Islet precursor cell (in vitro differentiated cells): ENCODE data around the gene SLC23A3.

Source experiments
- DNase-seq: peaks from one replicate; pipeline ENCODE4 v3.0.0-alpha.2; 2018

The SLC23A3 gene

DNA sequence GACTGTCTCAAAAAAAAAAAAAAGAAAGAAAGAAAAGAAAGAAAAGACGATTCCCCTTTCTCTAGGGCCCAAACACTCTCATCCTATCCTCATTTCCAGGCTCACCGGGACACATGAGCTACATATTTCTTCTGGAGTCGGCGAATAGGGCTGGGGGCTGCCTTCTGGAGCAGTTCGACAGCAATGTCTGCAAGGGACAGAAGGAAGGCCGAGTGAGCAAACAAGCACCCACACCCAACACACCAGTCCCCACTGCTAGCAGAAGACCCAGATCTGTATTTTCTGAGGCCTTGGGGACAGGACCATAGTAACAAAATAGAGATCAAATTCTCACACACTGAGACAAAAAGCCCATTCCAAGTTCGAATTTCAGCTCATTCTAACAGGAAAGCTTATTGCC lies 5.7 kb upstream of the SLC23A3 start:
- DNase-seq: no peak

DNA sequence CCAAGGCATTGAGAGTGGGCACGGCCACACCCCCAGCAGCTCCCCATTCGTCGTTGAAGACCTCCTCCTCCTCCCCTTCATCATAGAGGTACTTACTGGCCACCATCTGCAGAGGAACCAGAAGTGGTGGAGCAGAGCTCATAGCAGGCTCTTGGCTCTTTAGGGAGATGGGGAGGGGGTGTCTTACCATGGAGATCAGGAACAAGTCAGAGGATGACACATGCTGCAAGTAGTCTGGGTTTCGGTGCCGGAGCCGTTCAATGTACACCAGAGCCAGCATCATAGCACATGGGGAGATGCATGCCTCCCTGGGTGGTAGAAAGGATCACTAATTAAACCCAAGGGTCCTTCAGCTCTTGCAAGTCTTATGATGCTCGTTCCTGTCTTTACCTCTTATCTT lies 5.0 kb upstream of the SLC23A3 start:
- DNase-seq: no peak

DNA sequence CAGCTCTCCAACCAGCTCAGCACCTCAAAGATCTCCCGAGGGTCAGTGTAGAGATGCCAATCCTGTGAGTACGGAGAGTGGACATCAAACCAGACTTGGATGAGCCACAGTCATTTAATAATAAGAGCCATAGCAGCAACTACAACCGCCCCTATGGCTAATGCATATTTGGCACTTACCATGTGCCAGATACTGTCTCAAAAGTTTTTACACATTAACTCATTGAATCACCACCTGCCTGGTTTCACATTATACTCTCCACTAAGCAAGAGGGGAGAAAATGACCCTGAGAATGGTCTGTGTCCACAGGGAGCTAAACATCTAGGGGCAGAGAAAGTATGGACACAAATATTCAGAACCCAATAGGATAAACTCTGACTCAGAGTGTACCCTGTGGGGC lies 4.3 kb upstream of the SLC23A3 start:
- no peak for DNase-seq

DNA sequence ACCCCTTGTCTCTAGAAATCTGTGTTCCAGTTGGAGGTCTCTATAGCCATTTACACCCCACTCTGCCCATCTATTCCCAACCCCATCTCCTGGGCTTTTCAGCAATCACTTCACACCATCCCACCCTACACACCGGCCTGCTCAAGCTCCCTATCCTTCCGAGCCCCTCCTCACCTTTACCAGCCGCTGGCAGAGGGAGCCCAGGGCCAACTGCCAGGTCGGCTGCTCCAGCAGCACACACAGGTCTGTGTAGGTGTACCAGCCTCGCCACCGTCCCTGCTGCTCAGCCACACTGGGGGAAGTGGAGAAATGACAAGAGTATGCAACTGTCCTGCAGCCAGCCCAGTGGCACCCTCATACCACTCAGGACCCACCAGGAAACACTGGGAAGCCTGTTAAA lies 3.3 kb upstream of the SLC23A3 start:
- no peak for DNase-seq

DNA sequence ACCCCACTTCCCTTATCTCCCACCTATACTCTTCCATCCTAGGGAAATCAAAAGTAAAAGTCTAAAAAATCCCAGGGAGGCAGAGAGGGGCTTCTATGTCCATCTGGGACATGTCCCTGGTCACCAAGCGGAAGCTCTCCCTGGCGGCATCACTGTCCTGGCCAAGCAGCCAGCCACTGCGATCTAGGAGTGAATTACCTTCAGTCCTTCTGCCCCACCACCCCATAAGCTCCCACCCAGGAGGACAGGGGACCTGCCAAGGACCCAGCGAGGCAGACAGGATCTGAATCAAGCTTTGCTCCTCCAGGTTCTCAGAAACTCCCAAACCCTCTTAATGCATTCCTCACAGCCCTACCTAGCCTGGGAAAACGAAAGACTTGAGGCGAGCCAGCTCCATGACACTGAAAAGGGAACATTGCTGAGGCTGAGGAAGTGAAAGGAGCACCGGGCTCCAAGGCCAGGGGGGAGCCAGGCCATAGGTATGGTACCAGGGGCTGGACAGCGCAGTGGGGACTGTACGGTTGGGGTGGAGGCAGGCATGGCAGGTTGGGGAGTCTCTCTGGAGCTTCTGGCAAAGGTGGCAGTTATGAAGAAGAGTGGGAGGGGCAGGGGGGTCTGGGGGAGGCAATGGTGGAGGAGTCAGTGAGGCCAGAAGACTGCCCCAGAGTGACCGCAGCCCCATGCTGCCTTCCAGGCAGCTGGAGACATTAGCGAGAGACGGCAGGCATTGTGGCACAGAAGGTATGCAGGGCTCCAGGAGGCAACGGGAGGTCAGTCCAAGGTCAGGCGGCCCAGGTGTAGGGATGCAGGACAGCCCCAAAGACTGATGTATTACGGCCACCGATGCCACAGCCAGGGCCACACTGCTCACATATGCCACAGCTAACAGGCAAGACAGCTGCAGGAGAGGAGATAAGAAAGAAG lies 2.7 kb upstream of the SLC23A3 start:
- no peak for DNase-seq

DNA sequence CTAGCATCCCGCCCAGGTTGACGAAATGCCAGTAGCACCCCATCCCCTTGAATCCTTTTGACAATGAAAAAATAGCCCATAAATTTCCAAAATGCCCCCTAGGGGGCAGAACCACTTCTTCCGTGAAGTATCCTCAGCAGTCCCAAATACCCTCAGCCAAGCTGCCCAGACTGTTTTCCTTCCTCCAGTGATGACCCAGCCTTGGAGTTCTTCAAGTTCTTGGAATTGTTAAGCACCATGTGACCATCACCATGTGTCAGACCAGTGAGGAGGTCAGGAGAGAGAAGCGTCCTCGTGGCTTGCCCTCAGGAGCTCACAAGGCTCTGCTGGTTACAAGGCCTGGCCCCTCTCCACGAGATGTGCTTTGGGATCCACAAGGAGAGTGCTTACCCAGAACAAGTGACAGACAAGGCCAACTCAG lies 1.4 kb upstream of the SLC23A3 start:
- peak; percentile 90 for DNase-seq

DNA sequence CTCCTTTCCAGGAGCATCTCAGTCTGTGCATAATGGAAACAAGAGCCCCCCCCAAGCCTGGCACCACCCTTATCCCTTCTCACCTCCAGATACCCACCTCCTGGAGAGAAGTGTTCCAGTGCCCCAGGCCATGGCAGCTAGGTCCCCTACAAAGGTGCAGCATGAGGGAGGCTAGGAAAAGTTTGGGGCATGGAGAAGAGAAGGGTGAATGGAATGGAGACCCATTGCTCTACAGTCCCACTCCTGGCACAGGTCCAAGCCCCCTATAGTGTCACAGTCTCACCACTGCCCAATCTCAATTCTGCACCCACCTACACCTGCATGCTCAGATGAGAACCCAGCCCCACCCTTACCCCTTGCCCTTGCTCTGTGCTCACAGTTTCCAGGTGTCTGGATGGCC lies 897 bp downstream of the SLC23A3 start:
- DNase-seq: no peak

DNA sequence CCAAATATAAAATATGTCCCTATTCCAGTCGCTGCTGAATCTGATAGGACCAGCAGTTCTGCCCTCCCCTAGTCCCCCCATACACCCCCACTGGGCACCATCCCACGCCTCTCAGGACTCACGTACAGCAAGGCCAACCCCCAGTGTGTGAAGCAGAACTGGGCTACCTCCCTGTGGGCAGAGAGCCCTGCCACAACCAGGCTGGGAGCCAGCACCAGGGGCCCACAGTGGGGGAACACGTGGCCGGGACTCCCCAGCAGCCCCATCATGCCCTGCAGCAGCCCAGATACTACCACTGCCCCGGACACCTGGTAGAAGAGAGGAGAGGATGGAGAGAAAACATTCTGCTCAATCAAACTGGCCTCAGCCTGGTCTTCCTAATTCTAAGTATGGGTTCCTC lies 1.3 kb downstream of the SLC23A3 start:
- no peak for DNase-seq

DNA sequence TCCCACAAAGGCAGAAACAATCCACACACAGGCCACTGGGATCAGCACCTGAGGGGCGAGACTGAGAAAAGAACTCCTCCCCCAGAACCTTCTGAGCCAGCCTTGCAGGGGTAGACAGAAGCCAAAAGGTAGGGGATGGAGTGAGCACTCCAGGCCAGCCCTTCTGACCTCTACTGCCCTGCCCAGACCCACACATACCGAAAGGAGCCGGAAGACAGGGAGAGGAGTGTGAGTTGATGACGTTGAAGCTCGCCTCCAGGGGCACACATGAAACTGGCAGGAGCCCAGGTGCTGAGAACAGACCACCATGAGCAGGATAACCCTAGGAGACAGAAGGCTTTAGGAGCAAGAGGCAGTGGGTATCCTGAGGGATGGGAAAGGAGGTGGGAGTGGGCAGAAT lies 1.8 kb downstream of the SLC23A3 start:
- DNase-seq: no peak

DNA sequence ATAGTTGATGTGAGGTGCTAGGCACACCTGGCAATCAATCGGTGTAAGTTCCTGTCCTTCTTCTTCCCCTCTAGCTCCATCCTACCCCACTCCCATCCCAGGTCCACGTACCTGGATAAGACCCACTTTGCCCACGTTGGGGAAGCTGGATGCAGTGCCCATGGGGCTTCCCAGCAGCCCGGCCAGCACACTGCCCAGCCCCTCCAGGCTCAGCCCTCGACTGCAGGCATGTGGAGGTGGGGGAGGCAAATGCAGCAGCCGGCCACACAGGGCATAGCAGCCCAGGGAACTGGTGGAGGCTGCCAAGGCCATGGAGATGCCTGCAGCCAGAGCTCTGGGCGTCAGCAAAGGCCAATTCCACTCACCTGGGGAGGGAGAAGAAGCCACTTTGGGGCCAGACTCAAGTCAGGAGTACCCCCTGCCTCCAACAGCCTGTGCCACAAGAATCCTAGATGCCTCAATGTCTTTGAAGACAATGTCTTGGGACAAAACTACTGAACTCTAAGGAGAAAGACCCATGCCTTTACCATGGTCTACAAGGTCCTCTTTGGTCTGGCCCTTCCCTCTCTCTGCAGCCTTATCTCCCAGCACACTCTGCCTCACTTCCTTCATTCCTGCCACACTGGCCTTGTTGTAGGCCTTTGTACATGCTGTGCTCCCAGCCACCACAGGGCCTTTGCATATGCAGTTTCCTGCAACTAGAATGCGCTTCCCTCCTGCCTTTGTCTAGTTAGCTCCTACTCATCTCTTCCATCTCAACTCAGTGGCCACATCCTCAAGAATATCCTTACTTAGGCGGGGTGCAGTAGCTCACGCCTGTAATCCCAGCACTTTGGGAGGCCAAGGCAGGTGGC lies 4.5 kb downstream of the SLC23A3 start:
- no peak for DNase-seq

DNA sequence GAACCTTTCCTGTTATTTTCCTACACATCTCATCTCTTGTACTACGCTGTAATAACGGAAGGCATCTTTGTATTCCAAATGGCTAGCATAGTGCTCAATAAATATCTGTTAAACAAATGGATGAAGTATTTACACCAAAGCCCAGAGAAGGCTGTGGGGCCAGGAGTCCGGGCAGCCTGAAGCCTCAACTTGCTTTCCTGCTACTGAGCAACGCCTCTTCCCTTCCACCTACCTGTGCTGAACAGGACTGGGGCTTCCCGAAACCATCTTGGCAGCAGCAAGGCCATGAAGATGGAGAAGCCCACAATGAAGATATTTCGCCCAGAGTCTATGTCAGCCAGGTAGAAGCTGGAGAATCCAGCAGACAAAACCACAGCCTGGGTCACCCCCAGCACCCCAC lies 6.7 kb downstream of the SLC23A3 start:
- no peak for DNase-seq

DNA sequence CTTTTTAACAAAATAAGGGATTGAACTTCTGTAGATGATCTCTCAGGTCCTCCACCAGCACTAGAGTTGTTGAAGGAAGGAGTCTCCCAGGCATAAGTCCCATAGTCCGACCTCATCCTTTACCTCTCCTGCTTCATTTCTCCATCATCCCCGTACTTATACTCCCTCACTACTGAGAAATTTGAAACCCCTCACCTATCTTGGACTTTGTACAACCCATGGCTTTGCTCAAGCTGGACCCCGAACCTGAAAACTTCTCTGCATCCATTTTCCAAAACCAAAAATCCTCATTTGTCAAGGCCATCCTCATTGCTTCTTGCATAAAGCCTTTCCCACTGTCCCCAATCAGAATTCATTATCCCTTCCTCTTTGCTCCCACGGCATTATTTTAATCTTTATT lies 8.7 kb downstream of the SLC23A3 start:
- no peak for DNase-seq

DNA sequence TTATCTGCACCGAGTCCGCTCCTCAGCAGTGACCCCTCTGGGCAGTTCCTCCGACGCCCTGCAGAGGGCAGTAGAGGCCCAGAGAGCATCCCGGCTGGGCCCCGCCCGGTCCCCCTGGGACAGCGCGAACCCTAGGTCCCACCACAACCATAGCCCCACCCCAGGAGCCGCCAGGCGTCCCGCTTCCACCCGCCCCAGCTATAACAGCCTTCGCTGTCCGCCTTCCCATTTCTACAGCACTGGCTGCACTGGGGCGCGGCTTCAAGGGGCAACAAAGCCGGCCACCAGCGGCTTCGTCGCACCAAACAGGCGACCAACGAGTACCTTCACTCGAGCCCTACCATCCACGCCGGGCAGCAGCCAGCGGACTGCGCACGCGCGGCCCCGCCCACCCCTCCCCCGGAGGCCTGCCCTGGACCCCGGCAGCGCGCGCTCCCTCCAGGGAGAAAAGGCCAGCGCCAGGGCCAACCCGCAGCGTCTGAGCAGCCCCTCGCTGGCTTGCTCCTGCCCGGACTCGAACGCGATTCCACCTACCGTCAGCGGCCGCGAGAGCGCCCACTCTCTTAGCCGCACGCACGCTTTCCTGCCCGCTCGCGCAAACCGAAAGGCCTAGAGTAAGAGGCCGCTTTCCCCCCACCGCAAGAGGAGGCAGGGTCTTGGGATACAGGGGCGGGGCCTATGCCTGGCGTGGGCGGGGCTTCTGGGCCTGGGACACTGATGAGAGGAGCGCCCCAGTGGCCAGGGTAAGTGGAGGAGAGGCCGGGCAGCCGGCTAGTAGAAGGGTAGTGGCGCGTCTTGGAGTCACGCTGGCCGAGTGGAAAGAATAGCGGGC lies 9.4 kb downstream of the SLC23A3 start, which contains the start of gene NHEJ1:
Gene NHEJ1, minus strand, starts transcription at position 630 of the 832 bp plus-strand sequence. CDS start 2,453 bp downstream, outside the sequence.
- peak; percentile 98 for DNase-seq

DNA sequence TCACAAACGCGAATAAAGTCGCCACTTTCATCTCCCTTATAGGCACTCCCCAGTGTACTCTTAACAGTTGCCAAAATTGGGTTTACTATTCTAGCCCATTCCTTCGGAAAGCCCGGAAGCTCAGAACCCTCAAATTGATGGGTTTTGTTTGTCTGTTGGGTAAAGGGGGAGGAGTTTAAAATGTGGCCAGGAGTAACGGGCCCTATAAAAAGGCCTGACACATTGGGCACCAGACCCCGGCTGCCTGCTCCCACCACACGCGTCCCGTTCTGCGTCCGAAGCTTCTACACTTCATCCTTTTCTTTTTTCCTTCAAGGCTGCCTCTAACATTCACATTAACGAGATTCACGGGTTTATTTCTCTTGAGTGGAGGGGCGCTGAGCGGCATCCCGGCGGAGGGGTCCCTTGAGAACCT lies 10.1 kb downstream of the SLC23A3 start:
- DNase-seq: no peak

DNA sequence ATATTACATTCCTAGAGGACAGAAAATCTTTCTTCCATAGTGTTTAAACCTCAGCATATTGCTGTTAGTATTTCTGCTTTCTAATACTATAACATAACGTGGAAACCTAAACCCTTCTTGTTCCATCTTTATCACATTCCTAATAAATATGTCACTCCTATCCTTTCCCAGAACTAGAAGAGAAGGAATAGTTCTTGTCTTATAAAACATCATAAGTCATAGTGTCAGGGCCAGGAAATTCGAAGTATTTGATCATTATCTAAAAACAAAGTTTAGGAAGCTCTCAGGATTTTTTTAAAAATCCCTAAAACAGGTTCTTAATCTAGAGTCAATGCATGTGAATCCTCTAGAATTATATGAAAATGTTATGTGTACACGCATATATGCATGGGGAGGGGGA lies 11.2 kb downstream of the SLC23A3 start:
- no peak for DNase-seq

DNA sequence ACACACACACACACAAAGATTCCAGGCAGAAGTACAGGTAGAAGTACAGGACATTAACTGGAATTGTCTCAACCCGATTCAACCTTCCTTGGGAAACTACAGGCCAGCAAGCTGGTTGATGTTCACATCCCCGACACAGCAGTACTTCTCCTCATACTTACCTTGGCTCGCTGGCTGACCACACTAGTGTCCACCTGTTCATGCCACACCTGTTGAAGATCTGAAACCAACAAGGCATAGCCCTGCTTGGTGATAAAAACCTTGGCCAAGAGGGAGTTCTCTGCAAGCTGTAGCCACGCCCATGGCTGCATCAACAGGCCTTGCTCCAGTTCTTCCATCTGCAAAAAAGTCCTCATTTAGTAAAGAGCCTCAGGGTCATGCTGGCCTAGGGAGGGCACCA lies 11.8 kb downstream of the SLC23A3 start:
- DNase-seq: no peak

DNA sequence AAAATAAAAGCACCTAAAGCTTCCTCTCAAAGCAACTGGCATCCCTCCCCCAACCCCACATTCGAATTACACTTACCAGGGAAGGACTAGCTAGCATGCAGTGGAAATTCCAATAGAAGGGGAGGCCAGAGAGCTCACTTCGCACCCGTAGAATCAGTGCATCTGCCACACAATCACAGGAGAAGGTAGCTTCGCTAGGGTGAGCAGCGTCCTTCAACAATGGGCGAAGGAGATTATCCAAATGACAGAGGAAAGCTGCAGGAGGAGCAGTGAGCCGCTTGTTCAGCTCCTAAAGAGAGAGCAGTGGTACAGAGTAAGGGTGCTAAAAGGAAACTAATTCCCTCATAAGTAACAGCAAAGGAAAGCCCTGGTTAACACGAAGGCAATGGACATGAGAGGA lies 12.4 kb downstream of the SLC23A3 start:
- no peak for DNase-seq

DNA sequence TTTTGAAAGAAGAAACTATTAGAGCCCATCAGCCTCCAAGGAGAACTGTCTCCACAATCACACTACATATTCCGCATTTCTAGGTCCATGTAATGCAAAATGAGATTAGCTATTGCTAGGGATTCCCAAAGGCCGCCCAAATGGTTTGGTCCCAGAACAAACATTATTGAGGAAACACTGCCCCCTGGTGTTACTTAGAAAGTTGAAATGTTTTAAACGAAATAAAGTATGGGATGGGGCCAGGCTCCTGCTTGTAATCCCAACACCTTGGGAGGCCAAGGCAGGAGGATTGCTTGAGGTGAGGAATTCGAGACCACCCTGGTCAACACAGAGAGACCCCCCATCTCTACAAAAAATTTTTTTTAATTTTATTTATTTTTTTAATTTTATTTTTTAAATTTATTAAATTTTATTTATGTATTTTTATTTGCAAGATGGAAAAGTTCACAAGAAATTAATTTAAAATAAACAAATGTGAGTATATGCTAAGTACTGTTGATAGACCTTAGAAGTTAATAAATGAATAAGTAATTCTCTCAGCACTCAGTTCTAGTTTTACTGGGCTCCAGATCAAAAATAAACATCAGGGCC lies 14.7 kb downstream of the SLC23A3 start:
- DNase-seq: no peak

DNA sequence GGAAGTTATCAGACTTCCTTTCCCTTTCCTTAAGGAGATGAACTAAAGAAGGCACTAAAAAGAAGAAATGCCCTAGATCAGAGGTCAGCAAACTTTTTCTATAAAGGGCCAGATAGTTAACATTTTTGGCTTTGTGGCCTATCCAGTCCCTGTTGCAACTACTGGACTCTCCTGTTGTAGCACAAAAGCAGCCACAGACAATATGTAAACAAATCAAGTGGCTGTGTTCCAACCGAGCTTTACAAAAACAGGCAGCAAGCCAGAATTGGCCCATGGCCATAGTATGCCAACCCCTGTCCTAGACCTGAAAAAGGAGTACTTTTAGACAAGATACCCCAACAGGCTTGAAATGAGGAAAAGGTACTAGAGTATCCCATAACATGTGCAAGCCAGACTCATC lies 20.2 kb downstream of the SLC23A3 start:
- DNase-seq: no peak

DNA sequence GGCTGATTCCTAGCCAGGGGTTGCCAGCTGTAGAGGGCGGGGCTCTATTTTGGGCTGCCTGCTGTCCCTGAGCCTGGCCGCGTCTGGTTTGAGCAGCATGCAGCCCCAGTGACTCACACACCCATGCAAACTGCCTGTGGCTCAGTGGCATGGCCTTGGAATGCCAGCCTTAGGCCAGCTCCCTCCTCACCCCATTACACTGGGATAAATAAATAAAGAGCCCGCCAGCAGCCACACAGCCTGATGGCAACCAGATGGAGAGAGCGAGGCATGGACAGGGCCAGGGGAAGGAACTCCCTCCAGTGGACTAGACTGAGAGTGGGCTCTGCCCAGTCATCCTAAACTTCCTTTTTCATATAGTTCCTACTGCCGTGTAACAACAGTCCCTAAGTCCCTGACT lies 27.5 kb downstream of the SLC23A3 start:
- DNase-seq: peak; percentile 81

DNA sequence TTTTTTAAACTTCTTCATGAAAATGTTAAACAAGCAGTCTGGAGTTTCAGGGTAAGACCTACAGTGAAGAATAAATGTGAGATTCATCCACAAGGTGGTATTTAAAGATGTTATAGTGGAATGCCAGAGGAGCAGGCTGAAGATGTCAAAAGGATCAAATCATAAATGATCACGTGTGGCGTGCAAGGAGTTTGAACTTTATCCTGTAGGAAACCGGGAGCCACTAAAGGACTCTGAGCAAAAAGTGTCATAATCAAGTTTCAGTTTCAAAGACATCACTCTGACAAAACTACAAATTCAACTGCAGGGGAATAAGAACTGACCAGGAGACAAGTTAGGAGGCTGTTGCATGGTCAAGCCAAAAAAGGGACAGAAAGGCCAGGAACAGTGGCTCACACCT lies 29.1 kb downstream of the SLC23A3 start:
- DNase-seq: no peak

DNA sequence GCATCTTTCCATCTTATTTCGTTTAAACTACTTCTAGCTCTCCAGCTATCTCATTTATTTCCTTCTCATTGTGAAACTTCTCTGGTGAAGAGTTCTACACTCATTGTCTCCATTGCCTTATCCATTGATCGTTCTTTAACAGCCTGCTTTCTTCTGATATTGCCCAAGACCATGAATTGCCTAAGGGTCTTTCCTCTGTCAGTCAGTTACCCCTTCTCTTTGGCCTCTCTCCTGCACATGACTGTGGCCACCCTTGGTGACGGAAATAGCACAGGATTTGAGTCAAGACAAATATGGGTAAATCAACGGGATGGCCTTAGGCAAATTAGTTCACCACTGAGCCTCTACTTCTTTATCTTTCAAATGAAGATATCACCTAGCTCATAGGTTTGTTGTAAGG lies 35.9 kb downstream of the SLC23A3 start:
- DNase-seq: no peak

DNA sequence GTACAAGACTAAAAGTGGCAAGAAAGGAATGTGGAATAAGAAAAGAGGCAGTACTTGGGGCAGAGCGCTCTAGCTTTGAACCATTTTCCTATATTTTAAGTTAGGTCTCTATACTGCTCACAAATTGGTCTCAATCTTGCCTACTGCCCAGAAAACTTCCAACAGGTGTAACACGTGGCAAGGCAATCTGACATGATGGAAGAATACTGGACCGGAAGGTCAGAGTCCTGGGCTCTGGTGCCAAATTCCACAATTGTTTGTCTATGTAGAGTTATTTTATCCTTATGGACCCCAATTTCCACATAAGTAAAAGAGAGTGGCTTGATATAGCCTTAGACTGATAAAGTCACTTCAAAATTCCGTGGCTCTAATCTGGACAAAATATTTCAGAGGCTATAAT lies 38.1 kb downstream of the SLC23A3 start:
- DNase-seq: no peak
